A549 (cell line): Measurements from ENCODE around the gene GRK3. TPM values are rescaled to one million over a fixed set of nuclear protein-coding genes. Genes with fewer than 3 reads are reported as not detected.
A peak's percentile ranks its signal among the peaks of the same experiment; 100 is the strongest.

Experiments used
- ATAC-seq, 2 experiments: fragments of 200-7000 bp in 1 of 2; fragments of >200 bp in 1 of 2; cut with Nextera tagmentation in 1 of 2; cut with Tn5 transposase in 1 of 2; 3 replicates each; pipeline versions ENCODE4 v1.8.0 to v1.9.1; 2018 to 2020; ENCODE audit warnings: mild to moderate bottlenecking in 1 of 2, moderate library complexity in 1 of 2
- CTCF ChIA-PET: fragments of 300-600 bp; sonication (Branson Sonifier 250); formaldehyde crosslinking; extraction: SDS; loops from one replicate; lab custom pipeline; 2021; ENCODE audit warnings: antibody characterized with exemption, inconsistent platforms; lab: Yijun Ruan, JAX
- POLR2A ChIA-PET: fragments of 350-600 bp; formaldehyde crosslinking; extraction: SDS; loops from one replicate; lab custom pipeline; 2021; ENCODE audit warnings: antibody characterized with exemption, inconsistent platforms; lab: Yijun Ruan, JAX
- DNase-seq, 2 experiments: peaks; one replicate each; pipeline versions ENCODE4 v3.0.0 to v3.0.0-alpha.2; 2011 to 2016; ENCODE audit warnings: low read depth in 1 of 2, low spot score in 1 of 2
- FAIRE-seq: peaks from 2 replicates; lab custom pipeline; 2011; peaks lifted over from hg19 to GRCh38; lab: Jason Lieb, UNC
- H3K27ac ChIP-seq, 2 experiments: fragments of >200 bp; sonication (Bioruptor Twin); formaldehyde crosslinking; 3 replicates each; pipeline ENCODE4 v1.5.1; 2016 to 2017
- H3K4me1 ChIP-seq: fragments of >200 bp; sonication (Bioruptor Twin); formaldehyde crosslinking; 3 replicates; pipeline ENCODE4 v1.6.1; 2016
- H3K4me2 ChIP-seq: fragments of >200 bp; sonication (Bioruptor Twin); formaldehyde crosslinking; 3 replicates; pipeline ENCODE4 v1.6.1; 2016
- H3K4me3 ChIP-seq: fragments of >200 bp; sonication (Bioruptor Twin); formaldehyde crosslinking; 3 replicates; pipeline ENCODE4 v1.5.1; 2016
- H3K9me3 ChIP-seq: fragments of >200 bp; sonication (Bioruptor Twin); formaldehyde crosslinking; 3 replicates; pipeline ENCODE4 v1.6.1; 2016
- ATOH8 ChIP-seq: fragments of 250-450 bp; sonication (Bioruptor Pico); IDR thresholded peaks from 2 replicates; pipeline ENCODE4 v1.5.0; 2020; ENCODE audit warnings: low read depth, mild to moderate bottlenecking, moderate library complexity
- CBX2 ChIP-seq: fragments of 200-600 bp; sonication (generic); IDR thresholded peaks from 2 replicates; pipeline ENCODE4 v1.6.1; 2016; ENCODE audit warnings: low read depth, mild to moderate bottlenecking, borderline replicate concordance
- CTCF ChIP-seq: fragments of >200 bp; sonication (Bioruptor Twin); formaldehyde crosslinking; IDR thresholded peaks from 3 replicates; pipeline ENCODE4 v1.5.1; 2016
- FOSB ChIP-seq: fragments of 250-450 bp; sonication (Bioruptor Pico); IDR thresholded peaks from 2 replicates; pipeline ENCODE4 v1.5.0; 2020; ENCODE audit warnings: mild to moderate bottlenecking, moderate library complexity
- SMC3 ChIP-seq: fragments of >200 bp; sonication (Bioruptor Twin); formaldehyde crosslinking; IDR thresholded peaks from 3 replicates; pipeline ENCODE4 v1.6.1; 2018; ENCODE audit warnings: inconsistent platforms
- USF2 ChIP-seq: fragments of 450-650 bp; IDR thresholded peaks from 2 replicates; pipeline ENCODE4 v1.6.1; 2014; ENCODE audit warnings: antibody characterized with exemption
- ZFP36 ChIP-seq: fragments of 450-650 bp; IDR thresholded peaks from 2 replicates; pipeline ENCODE4 v1.6.1; 2014; ENCODE audit warnings: borderline replicate concordance; ENCODE audit not compliant: partially characterized antibody
- WGBS: methylation state at CpG from one replicate; pipeline ENCODE4 v1.1.6; 2017; ENCODE audit errors: missing lambda C conversion rate; 5-methylcytosine and 5-hydroxymethylcytosine counted together
- polyA plus RNA-seq, 4 experiments: library from polyadenylated mRNA; depleted of rRNA in 3 of 4; stranded (reverse); fragments of >200 nt; fragmentation: RNase III in 1 of 4; extraction: RNeasy Plus Mini Kit Qiagen cat#74134 plus additional on column Dnase treatment in 1 of 4; gene quantifications; 2 replicates in 3 of 4; 3 replicates in 1 of 4; pipeline ENCODE4 v1.2.3, GENCODE V29; 2011 to 2017
- TF ChIP-seq, protein P1 (sequence below): IDR thresholded peaks from 2 replicates; pipeline ENCODE4 v1.6.1; 2012
- TF ChIP-seq, protein P2 (sequence below): fragments of >200 bp; sonication (Bioruptor Twin); formaldehyde crosslinking; IDR thresholded peaks from 3 replicates; pipeline ENCODE4 v1.6.1; 2016

The GRK3 gene
- polyA plus RNA-seq, 2 of the 4 experiments (the other 2 are of a cell fraction) = 3.9 to 6.5 TPM

GRCh38 chr22:25754527-25755202 lies 190.2 kb downstream of the GRK3 start:
- ChIA-PET CTCF (interaction anchor here (0.7 to 6.1 kb wide), 3 partner anchors 9 to 18 kb away, joined by 3 to 31 read pairs (median 3); no protein-coding TSS in a partner anchor), POLR2A (no interaction called here)
- Histone ChIP-seq H3K4me2 (no peak overlapping the region; the same call in 2 of the 3 replicates), H3K27ac (peak overlapping the region; percentile 27 to 66; a peak in 3 of 6 replicates), H3K4me3 (no peak overlapping the region), H3K9me3 (no peaks in the 10 kb centered on the region), H3K4me1 (peaks cover 22% of the 10 kb centered on the region; the same call in 2 of the 3 replicates)
- FAIRE-seq = no peak
- 62% methylated on average over 19 of the region's 24 CpGs for WGBS
- peak in 1 of 2 experiments; percentile 60 for DNase-seq
- peak; percentile 32 to 80; a peak in 4 of 6 replicates for ATAC-seq
- TF ChIP-seq, protein P1, sequence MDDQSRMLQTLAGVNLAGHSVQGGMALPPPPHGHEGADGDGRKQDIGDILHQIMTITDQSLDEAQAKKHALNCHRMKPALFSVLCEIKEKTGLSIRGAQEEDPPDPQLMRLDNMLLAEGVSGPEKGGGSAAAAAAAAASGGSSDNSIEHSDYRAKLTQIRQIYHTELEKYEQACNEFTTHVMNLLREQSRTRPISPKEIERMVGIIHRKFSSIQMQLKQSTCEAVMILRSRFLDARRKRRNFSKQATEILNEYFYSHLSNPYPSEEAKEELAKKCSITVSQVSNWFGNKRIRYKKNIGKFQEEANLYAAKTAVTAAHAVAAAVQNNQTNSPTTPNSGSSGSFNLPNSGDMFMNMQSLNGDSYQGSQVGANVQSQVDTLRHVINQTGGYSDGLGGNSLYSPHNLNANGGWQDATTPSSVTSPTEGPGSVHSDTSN = no peak
- TF ChIP-seq ATOH8 (CRISPR knock-in tag) (no peak), CTCF (no peak), USF2 (no peak), CBX2 (no peak)
- TF ChIP-seq, protein P2, sequence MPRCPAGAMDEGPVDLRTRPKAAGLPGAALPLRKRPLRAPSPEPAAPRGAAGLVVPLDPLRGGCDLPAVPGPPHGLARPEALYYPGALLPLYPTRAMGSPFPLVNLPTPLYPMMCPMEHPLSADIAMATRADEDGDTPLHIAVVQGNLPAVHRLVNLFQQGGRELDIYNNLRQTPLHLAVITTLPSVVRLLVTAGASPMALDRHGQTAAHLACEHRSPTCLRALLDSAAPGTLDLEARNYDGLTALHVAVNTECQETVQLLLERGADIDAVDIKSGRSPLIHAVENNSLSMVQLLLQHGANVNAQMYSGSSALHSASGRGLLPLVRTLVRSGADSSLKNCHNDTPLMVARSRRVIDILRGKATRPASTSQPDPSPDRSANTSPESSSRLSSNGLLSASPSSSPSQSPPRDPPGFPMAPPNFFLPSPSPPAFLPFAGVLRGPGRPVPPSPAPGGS = no peak
- TF ChIP-seq, all 56 proteins: peak for 0

DNA sequence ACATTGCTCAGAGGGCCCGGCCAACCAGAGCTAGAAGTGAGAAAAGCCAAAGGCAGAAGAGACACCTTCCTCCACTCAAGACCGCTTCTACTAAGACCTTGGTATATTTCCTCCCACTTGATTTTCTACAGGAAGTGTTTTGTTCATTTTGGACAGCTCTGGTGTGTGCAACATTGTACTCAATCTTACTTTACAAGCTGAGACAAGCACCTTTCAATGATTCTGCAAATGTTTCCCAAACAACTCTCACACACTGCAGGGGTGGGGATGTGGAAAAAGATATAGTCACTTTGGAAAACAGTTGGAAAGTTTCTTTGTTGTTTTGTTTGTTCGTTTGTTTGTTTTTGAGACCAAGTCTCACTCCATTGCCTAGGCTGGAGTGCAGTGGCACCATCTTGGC lies 193.2 kb downstream of the GRK3 start:
- ChIA-PET CTCF (interaction anchor here (6.1 kb wide), 1 partner anchor 15 kb away, joined by 31 read pairs; no protein-coding TSS in a partner anchor), POLR2A (interaction anchor here (0.6 kb wide), 1 partner anchor 32 kb away, joined by 4 read pairs; no protein-coding TSS in a partner anchor)
- Histone ChIP-seq H3K4me3 (no peak overlapping the region), H3K4me2 (no peak overlapping the region), H3K4me1 (peaks cover 16% of the 10 kb centered on the region; the same call in 2 of the 3 replicates), H3K9me3 (no peaks in the 10 kb centered on the region), H3K27ac (0 out of 6 replicates have a peak overlapping the region, but pooled peaks of 1 of the 2 experiments have one; percentile 41)
- DNase-seq (no peak), ATAC-seq (no peak), FAIRE-seq (no peak)
- TF ChIP-seq, protein P1 = no peak
- TF ChIP-seq, protein P2 = no peak
- no peak for TF ChIP-seq SMC3
- no peak for TF ChIP-seq ZFP36
- TF ChIP-seq FOSB = no peak
- WGBS = 74% methylated on average over 3 of the region's 3 CpGs
